SK-N-SH (cell line): ENCODE measurements around the gene IL10RB.

Source experiments
- CHD2 ChIP-seq: fragments of 150-350 bp; IDR thresholded peaks from 2 replicates; pipeline ENCODE4 v1.6.1; 2018; ENCODE audit warnings: low read length; ENCODE audit not compliant: partially characterized antibody
- CTCF ChIP-seq: fragments of 200-600 bp; sonication (generic); IDR thresholded peaks from 2 replicates; pipeline ENCODE4 v1.6.1; 2017; ENCODE audit warnings: antibody characterized with exemption, mild to moderate bottlenecking, moderate library complexity
- RFX5 ChIP-seq: IDR thresholded peaks from 2 replicates; pipeline ENCODE4 v1.6.1; 2012; ENCODE audit warnings: mild to moderate bottlenecking, improper control_type of control experiment, low read length
- ZBTB33 ChIP-seq: IDR thresholded peaks from 2 replicates; pipeline ENCODE4 v1.4.0; 2012; ENCODE audit warnings: low read depth, borderline replicate concordance

- TF ChIP-seq ZBTB33 (no peak), CHD2 (no peak), CTCF (no peak), RFX5 (no peak)
These were observed 10.1 kb upstream of the IL10RB start for GRCh38 chr21:33256019-33256418.
